GM23248 (cell line): Measurements from ENCODE around the gene IGFLR1.

Source experiments
- EZH2 ChIP-seq: fragments of 200-600 bp; sonication (generic); IDR thresholded peaks from 2 replicates; pipeline ENCODE4 v1.6.1; 2018; ENCODE audit warnings: antibody characterized with exemption, mild to moderate bottlenecking; ENCODE audit not compliant: insufficient read depth, poor library complexity, severe bottlenecking
- EZH2phosphoT487 ChIP-seq: fragments of 200-600 bp; sonication (generic); IDR thresholded peaks from 2 replicates; pipeline ENCODE4 v1.6.1; 2018; ENCODE audit warnings: antibody characterized with exemption, moderate library complexity, mild to moderate bottlenecking, low read depth; ENCODE audit not compliant: insufficient read depth

DNA sequence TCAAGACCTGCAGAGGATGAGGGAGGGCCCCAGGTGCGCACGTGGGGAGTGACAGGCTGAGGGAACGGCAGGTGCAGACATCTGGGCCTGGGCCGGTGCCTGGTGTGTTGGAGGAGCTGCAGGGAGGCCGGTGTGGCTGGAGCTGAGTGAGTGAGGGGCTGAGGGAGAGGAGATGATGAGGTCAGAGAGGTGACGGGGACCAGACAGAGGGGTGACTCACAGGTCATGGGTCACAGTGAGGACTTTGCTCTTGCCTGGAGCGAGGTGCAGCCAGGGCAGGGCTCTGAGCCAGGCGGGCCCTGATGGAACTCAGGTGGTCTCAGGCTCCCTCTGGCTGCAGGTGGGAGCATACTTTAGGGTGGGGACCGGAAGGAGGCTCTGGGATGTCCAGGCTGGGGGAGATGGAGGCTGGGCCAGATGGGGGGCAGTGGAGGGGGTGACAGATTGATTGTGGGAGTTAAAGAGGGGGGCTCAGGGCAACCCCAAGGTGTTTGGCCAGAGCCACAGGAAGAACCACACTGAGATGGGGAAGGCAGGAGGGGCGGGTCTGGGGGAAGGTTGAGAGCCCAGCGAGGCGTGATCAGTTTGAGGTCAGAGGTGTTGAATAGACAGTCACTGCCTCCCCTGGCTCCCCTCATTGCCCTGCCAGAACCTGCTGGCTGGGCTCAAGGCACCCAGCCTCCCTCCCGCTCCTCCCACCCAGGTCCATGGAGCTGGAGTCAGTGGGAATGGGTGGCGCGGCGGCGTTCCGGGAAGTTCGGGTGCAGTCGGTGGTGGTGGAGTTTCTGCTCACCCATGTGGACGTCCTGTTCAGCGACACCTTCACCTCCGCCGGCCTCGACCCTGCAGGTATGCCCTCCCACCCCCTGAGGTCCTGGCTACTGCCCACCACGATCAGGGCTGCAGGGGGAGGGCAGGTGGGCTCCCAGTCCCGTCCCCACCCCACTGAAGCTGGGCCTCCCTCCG lies 41.5 kb upstream of the IGFLR1 start:
- no peak for TF ChIP-seq EZH2
- TF ChIP-seq EZH2phosphoT487: no peak
